Stimulated activated CD4-positive, alpha-beta T cell treated with anti-CD3 and anti-CD28 coated beads, Interleukin-4, amount 100 ng/mL, for 4 hours (primary cell): Measurements from ENCODE around the gene TBX5.

Experiments
- DNase-seq, 2 experiments: peaks; one replicate each; pipeline ENCODE4 v3.0.0-alpha.2; 2020

TBX5 gene

DNA sequence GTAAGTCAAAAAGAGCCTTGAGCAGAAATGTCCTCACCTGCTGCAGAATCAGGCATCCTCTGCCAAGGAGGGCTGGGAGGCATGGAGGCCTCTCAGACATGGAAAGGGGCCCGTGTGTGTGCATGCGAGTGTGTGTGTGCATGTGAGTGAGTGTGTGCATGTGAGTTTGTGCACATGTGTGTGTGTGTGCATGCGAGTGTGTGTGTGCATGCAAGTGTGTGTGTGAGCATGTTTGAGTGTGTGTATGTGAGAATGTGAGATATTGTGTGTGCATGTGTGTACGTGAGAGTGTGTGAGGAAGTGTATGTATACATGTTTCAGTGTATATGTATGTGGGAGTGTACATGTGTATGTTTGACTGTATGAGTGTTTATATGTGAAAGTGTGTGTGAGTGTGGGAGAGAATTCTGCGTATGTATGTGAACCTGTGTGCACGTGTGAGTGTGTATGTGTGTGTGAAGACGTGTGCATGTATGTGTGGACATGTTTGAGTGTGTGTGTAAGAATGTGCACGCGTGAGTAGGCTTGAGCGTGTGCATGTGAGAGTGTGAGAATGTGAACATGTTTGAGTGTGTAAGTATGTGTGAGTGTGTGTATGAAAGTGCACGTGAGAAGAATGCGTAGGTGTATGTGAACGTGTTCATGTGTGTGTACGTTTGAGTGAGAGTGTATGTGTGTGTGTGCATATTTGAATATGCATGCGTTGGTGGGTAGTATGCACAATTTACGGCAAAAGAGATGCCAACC lies 90.8 kb downstream of the TBX5 start:
- DNase-seq: no peak

DNA sequence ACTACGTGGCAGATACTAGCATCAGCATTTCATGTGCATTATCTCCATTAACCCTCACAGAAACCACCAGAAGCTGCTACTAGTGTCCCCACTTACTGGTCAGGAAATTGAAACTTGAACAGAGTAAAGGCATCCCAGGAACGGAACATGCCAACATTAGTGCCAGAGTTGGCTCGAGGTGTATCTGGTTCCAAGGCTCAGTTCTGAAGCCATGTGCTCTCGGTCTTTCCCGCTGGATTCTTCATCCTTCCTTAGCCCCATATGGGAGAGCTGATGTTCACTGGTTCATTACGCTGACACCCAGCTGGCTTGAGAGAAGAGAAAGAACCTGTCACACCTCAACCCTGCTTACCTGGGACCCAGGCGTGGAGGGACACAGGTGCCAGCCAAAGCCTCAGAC lies 91.5 kb downstream of the TBX5 start:
- DNase-seq: no peak

DNA sequence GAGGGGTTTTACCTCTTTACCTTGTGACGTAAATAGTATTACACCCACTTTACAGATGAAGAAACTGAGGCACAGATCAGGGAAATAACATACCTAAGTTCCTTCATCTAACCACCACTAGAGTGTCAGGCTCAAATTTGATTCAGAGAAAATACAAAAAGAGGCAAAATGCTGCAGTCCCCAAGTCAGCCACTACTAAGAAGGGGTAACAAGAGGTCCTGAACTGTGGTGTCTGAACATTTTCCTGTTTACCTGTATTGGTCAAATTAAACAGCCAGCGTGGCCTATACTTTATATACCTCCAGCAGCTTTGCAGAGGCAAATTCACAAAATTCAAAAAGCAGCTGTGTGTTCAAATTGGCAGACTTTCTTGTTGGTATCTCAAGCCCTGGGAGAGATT lies 92.0 kb downstream of the TBX5 start:
- DNase-seq: no peak

DNA sequence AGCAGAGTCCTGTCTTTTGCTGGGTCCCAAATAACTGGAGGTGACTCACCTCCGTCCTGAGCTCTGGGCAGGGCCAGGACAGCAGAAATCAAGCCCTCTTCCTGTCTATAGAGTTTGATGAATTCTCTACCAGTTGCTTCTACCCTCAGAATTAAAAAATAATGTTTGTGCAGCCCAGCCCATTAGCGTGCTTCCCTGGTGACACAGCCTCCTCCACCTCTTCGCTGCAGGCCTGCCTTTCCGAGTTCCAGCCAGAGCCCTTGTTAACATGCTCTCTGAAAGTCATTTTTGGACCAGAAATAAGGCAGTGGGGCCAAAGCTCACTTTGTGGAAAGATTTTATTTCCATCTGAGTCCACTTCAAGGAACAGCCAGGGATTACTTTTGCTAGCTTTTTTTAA lies 94.0 kb downstream of the TBX5 start:
- DNase-seq: no peak

DNA sequence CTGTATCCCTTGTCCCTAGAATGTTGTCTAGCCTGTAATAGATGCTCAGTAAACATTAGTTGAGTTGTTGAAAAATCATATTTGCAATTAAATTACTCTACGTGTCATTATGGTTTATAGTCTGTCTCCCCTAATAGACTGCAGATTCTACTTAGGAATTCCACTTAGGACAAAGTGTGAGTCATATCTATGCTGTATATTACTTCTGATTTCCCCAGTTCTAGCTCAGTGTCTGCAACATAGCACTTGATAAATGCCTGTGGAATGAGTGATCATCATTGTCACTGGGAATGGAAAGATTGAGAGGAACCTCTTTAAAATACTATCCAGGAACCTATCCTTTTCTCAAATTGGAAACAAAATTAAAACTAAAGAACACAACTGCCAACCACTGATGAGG lies 99.3 kb downstream of the TBX5 start:
- no peak for DNase-seq

DNA sequence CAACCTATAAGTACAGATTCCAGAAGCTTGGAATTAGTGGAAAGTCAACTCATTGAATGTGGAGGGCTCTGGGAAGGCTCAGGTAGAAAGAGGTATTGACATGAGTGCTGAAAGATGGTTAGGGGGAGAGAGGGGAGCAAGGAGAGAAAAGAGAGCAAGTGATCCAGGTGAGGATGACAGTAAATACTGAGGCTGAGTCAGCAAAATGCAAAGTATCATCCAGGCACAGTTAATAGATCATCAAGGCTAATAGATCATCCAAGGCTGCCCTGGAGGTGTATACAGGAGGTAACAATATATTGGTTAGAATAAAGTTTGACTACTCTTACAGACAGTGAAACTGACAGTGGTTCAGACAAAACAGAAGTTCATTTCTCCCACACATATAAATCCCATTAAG lies 100.5 kb downstream of the TBX5 start:
- no peak for DNase-seq
